Nephron (organoid): Measurements from ENCODE around the gene WNT4.

Experiments used
- H3K27ac Mint-ChIP-seq, 3 experiments: 2 replicates each; pipeline ENCODE4 v1.8.0; 2020; ENCODE audit warnings: mixed read lengths in 3 of 3, mild to moderate bottlenecking in 2 of 3, moderate library complexity in 1 of 3
- H3K27me3 Mint-ChIP-seq: 2 replicates; pipeline ENCODE4 v1.8.0; 2021; ENCODE audit warnings: low read depth, mild to moderate bottlenecking, moderate library complexity, mixed read lengths
- H3K36me3 Mint-ChIP-seq: 2 replicates; pipeline ENCODE4 v1.8.0; 2020; ENCODE audit warnings: low read depth, mixed read lengths
- H3K4me1 Mint-ChIP-seq: 2 replicates; pipeline ENCODE4 v1.8.0; 2020; ENCODE audit warnings: mixed read lengths
- H3K4me3 Mint-ChIP-seq, 3 experiments: 2 replicates each; pipeline ENCODE4 v1.8.0; 2020; ENCODE audit warnings: mild to moderate bottlenecking in 3 of 3, mixed read lengths in 3 of 3, moderate library complexity in 2 of 3
- H3K9me3 Mint-ChIP-seq: 2 replicates; pipeline ENCODE4 v1.8.0; 2020; ENCODE audit warnings: mixed read lengths
- CTCF ChIP-seq, 3 experiments: fragments of 200-600 bp; sonication (generic); IDR thresholded peaks; one replicate each; pipeline ENCODE4 v1.5.0; 2021; ENCODE audit warnings: antibody characterized with exemption in 3 of 3; ENCODE audit not compliant: unreplicated experiment in 3 of 3

WNT4 gene

GRCh38 chr1:22139817-22140216 is 3.1 kb downstream of the WNT4 start:
- Mint-ChIP-seq H3K27ac (peak overlapping the region in 2 of 3 experiments; percentile 65 to 67), H3K4me3 (peak overlapping the region in 2 of 3 experiments; percentile 53 to 90), H3K36me3 (peaks cover 6% of the 10 kb centered on the region), H3K9me3 (no peaks in the 10 kb centered on the region), H3K27me3 (peaks cover 63% of the 10 kb centered on the region), H3K4me1 (peaks cover 39% of the 10 kb centered on the region)
- TF ChIP-seq CTCF (IDR thresholded peaks at IDR 0.05; ENCODE audit: unreplicated experiment in 3 of 3): no peak

- H3K36me3 Mint-ChIP-seq: peaks cover 6% of the 10 kb centered on the region
Measured at GRCh38 chr1:22139066-22139594, 3.8 kb downstream of the WNT4 start.

GRCh38 chr1:22137004-22137720 is 5.7 kb downstream of the WNT4 start:
- peak overlapping the region in 2 of 3 experiments; percentile 61 to 68 for H3K4me3 Mint-ChIP-seq
- H3K4me1 Mint-ChIP-seq: peaks cover 52% of the 10 kb centered on the region
- peaks cover 52% of the 10 kb centered on the region for H3K27me3 Mint-ChIP-seq
- H3K36me3 Mint-ChIP-seq: peaks cover 6% of the 10 kb centered on the region
- H3K27ac Mint-ChIP-seq: peak overlapping the region; percentile 54 to 93 (median 88)
- H3K9me3 Mint-ChIP-seq: no peaks in the 10 kb centered on the region
- TF ChIP-seq CTCF (IDR thresholded peaks at IDR 0.05; ENCODE audit: unreplicated experiment in 3 of 3): no peak

More at GRCh38 chr1:22139066-22139594, 3.8 kb downstream of the WNT4 start:
- no peak for TF ChIP-seq CTCF (IDR thresholded peaks at IDR 0.05; ENCODE audit: unreplicated experiment in 3 of 3)
- H3K27ac Mint-ChIP-seq: no peak overlapping the region
- no peaks in the 10 kb centered on the region for H3K9me3 Mint-ChIP-seq
- peaks cover 46% of the 10 kb centered on the region for H3K4me1 Mint-ChIP-seq
- H3K4me3 Mint-ChIP-seq: peak overlapping the region in 1 of 3 experiments; percentile 55
- H3K27me3 Mint-ChIP-seq: peaks cover 58% of the 10 kb centered on the region

- peak overlapping the region in 1 of 3 experiments; percentile 54 for H3K27ac Mint-ChIP-seq
- H3K9me3 Mint-ChIP-seq: no peaks in the 10 kb centered on the region
- H3K4me3 Mint-ChIP-seq: no peak overlapping the region
- peaks cover 5% of the 10 kb centered on the region for H3K36me3 Mint-ChIP-seq
- TF ChIP-seq CTCF (IDR thresholded peaks at IDR 0.05; ENCODE audit: unreplicated experiment in 3 of 3): no peak
- H3K4me1 Mint-ChIP-seq: peaks cover 46% of the 10 kb centered on the region
- peaks cover 27% of the 10 kb centered on the region for H3K27me3 Mint-ChIP-seq
Measured at GRCh38 chr1:22133931-22134324, 9.0 kb downstream of the WNT4 start.

GRCh38 chr1:22133247-22133930 is 9.5 kb downstream of the WNT4 start:
- Mint-ChIP-seq H3K4me3 (no peak overlapping the region), H3K9me3 (no peaks in the 10 kb centered on the region), H3K27me3 (peaks cover 23% of the 10 kb centered on the region), H3K27ac (peak overlapping the region in 1 of 3 experiments; percentile 54), H3K4me1 (peaks cover 43% of the 10 kb centered on the region), H3K36me3 (peaks cover 5% of the 10 kb centered on the region)
- no peak for TF ChIP-seq CTCF (IDR thresholded peaks at IDR 0.05; ENCODE audit: unreplicated experiment in 3 of 3)
